ENCODE data around the gene SMG7. TPM values are rescaled to one million over a fixed set of nuclear protein-coding genes. Genes with fewer than 3 reads are reported as not detected.
A peak's percentile ranks its signal among the peaks of the same experiment; 100 is the strongest.

Gene SMG7
- total and polyA plus RNA-seq, 10 of the 15 experiments (the other 5 are each of a cell fraction or from before 2014, with no cell fraction given), result 9.5 to 65.4 (median 42.7) TPM

DNA sequence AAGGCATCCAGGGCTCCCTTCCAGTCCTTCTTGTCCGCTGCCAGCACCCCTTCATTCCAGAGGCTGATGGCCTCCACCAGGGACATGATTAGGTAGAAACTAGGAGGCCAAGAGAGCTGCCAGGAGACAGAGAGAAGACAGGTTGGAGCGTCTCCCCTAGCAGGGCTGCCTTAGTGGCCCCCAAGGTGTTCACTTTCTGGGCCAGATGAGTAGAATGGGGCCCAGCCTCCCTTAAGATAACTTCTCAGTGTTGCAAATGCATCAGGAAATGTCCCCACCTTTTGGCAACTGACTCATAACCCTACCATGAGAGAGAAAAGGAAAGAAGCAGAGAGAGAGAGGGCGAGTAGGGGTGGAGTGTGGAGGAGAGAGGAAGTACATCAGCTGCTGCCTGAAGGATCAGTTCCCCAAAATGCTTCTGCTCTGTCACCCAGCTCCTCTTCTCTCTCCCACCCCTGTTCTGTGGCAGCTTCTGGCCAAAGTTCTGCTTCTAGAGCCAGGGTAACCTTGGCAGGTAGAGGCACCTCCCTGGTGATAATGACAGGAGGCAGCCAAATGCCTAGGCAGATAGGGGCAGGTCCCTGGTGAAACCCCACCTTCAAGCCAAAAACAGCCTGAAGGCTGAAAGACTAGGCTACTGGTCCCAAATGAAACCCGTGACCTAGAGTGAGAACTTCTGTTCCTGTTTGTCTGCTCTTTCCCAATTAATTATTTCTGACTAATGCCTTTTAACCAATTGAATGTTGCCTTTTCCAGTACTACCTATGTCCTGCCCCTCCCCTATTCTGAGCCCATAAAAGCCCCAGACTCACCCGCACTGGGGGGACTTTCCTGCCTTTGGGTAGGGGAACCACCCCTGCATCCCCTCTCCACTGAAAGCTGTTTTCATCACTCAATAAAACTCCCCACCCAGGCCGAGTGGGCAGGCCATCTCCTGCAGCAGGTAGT lies 118.2 kb downstream of the SMG7 start, which contains the start of gene NCF2 (continued):
- TF ChIP-seq, protein P1, sequence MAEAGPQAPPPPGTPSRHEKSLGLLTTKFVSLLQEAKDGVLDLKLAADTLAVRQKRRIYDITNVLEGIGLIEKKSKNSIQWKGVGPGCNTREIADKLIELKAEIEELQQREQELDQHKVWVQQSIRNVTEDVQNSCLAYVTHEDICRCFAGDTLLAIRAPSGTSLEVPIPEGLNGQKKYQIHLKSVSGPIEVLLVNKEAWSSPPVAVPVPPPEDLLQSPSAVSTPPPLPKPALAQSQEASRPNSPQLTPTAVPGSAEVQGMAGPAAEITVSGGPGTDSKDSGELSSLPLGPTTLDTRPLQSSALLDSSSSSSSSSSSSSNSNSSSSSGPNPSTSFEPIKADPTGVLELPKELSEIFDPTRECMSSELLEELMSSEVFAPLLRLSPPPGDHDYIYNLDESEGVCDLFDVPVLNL (IDR thresholded peaks at IDR 0.05; ENCODE audit: low read depth, low read length), result no peak
- TF ChIP-seq SIX5 (IDR thresholded peaks at IDR 0.05; ENCODE audit: low read depth, low read length, severe bottlenecking) (no peak), HCFC1 (IDR thresholded peaks at IDR 0.05; ENCODE audit: low read length) (0 out of 2 replicates have a peak, but pooled peaks have one; percentile 15), ZNF217 (IDR thresholded peaks at IDR 0.05) (peak; percentile 83), ASH2L (IDR thresholded peaks at IDR 0.05; ENCODE audit: borderline replicate concordance, low read depth) (peak; percentile 61; the same call in 1 of the 2 replicates), STAT1 (conservative IDR thresholded peaks at IDR 0.05) (0 out of 2 replicates have a peak, but pooled peaks have one; percentile 13), EZH2 (IDR thresholded peaks at IDR 0.05; ENCODE audit: borderline replicate concordance, control insufficient read depth, low read depth, low read length) (no peak), SRF (IDR thresholded peaks at IDR 0.05; ENCODE audit: low read depth in 2 of 2, low read length in 2 of 2) (peak in 1 of 2 experiments; percentile 81; a peak in 2 of 4 replicates), PAX5 (IDR thresholded peaks at IDR 0.05; ENCODE audit: borderline replicate concordance, low read depth, low read length) (peak; percentile 94), RELA (IDR thresholded peaks at IDR 0.05; ENCODE audit: borderline replicate concordance, partially characterized antibody) (peak; percentile 97), FOXK2 (IDR thresholded peaks at IDR 0.05) (no peak)
- TF ChIP-seq, protein P2, sequence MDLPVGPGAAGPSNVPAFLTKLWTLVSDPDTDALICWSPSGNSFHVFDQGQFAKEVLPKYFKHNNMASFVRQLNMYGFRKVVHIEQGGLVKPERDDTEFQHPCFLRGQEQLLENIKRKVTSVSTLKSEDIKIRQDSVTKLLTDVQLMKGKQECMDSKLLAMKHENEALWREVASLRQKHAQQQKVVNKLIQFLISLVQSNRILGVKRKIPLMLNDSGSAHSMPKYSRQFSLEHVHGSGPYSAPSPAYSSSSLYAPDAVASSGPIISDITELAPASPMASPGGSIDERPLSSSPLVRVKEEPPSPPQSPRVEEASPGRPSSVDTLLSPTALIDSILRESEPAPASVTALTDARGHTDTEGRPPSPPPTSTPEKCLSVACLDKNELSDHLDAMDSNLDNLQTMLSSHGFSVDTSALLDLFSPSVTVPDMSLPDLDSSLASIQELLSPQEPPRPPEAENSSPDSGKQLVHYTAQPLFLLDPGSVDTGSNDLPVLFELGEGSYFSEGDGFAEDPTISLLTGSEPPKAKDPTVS (IDR thresholded peaks at IDR 0.05; ENCODE audit: low read depth, low read length), result no peak
- TF ChIP-seq, protein P3, sequence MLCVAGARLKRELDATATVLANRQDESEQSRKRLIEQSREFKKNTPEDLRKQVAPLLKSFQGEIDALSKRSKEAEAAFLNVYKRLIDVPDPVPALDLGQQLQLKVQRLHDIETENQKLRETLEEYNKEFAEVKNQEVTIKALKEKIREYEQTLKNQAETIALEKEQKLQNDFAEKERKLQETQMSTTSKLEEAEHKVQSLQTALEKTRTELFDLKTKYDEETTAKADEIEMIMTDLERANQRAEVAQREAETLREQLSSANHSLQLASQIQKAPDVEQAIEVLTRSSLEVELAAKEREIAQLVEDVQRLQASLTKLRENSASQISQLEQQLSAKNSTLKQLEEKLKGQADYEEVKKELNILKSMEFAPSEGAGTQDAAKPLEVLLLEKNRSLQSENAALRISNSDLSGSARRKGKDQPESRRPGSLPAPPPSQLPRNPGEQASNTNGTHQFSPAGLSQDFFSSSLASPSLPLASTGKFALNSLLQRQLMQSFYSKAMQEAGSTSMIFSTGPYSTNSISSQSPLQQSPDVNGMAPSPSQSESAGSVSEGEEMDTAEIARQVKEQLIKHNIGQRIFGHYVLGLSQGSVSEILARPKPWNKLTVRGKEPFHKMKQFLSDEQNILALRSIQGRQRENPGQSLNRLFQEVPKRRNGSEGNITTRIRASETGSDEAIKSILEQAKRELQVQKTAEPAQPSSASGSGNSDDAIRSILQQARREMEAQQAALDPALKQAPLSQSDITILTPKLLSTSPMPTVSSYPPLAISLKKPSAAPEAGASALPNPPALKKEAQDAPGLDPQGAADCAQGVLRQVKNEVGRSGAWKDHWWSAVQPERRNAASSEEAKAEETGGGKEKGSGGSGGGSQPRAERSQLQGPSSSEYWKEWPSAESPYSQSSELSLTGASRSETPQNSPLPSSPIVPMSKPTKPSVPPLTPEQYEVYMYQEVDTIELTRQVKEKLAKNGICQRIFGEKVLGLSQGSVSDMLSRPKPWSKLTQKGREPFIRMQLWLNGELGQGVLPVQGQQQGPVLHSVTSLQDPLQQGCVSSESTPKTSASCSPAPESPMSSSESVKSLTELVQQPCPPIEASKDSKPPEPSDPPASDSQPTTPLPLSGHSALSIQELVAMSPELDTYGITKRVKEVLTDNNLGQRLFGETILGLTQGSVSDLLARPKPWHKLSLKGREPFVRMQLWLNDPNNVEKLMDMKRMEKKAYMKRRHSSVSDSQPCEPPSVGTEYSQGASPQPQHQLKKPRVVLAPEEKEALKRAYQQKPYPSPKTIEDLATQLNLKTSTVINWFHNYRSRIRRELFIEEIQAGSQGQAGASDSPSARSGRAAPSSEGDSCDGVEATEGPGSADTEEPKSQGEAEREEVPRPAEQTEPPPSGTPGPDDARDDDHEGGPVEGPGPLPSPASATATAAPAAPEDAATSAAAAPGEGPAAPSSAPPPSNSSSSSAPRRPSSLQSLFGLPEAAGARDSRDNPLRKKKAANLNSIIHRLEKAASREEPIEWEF (IDR thresholded peaks at IDR 0.05; ENCODE audit: insufficient replicate concordance, low read depth, low read length), result no peak
- TF ChIP-seq, protein P4, sequence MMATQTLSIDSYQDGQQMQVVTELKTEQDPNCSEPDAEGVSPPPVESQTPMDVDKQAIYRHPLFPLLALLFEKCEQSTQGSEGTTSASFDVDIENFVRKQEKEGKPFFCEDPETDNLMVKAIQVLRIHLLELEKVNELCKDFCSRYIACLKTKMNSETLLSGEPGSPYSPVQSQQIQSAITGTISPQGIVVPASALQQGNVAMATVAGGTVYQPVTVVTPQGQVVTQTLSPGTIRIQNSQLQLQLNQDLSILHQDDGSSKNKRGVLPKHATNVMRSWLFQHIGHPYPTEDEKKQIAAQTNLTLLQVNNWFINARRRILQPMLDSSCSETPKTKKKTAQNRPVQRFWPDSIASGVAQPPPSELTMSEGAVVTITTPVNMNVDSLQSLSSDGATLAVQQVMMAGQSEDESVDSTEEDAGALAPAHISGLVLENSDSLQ (IDR thresholded peaks at IDR 0.05), result peak; percentile 85
- TF ChIP-seq, protein P5, sequence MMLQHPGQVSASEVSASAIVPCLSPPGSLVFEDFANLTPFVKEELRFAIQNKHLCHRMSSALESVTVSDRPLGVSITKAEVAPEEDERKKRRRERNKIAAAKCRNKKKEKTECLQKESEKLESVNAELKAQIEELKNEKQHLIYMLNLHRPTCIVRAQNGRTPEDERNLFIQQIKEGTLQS (IDR thresholded peaks at IDR 0.05; ENCODE audit: borderline replicate concordance, extremely low read depth, low read depth, low read length), result no peak

All from GM12878 (cell line).